Type B pancreatic cell (in vitro differentiated cells): ENCODE results near the gene CSTPP1. TPM values are rescaled to one million over a fixed set of nuclear protein-coding genes. Genes with fewer than 3 reads are reported as not detected.

Experiments used
- DNase-seq: peaks from one replicate; pipeline ENCODE4 v3.0.0; 2021; ENCODE audit warnings: mixed read lengths; ENCODE audit not compliant: unreplicated experiment; ENCODE audit errors: extremely low spot score
- H3K27ac Mint-ChIP-seq: 2 replicates; pipeline ENCODE4 v1.8.0; 2021; ENCODE audit warnings: mild to moderate bottlenecking, mixed read lengths
- H3K27me3 Mint-ChIP-seq: 2 replicates; pipeline ENCODE4 v1.8.0; 2021; ENCODE audit warnings: mixed read lengths
- H3K36me3 Mint-ChIP-seq: 2 replicates; pipeline ENCODE4 v1.8.0; 2021; ENCODE audit warnings: mixed read lengths
- H3K4me1 Mint-ChIP-seq: one replicate; pipeline ENCODE4 v1.8.0; 2021; ENCODE audit warnings: mixed read lengths; ENCODE audit not compliant: unreplicated experiment
- H3K4me3 Mint-ChIP-seq: 2 replicates; pipeline ENCODE4 v1.8.0; 2021; ENCODE audit warnings: mild to moderate bottlenecking, mixed read lengths
- H3K9me3 Mint-ChIP-seq: 2 replicates; pipeline ENCODE4 v1.8.0; 2021; ENCODE audit warnings: mixed read lengths
- total RNA-seq: library from RNA; stranded (reverse); gene quantifications from 2 replicates; pipeline ENCODE4 v1.2.1, GENCODE V29; 2021; ENCODE audit warnings: low replicate concordance
- TF ChIP-seq, protein P1 (sequence below): fragments of 200-600 bp; sonication (generic); conservative IDR thresholded peaks from 2 replicates; pipeline ENCODE4 v1.5.0; 2021; ENCODE audit warnings: antibody characterized with exemption, mild to moderate bottlenecking

The CSTPP1 gene
- total RNA-seq, 1 donor from 2014 or later: 44.4 TPM

DNA sequence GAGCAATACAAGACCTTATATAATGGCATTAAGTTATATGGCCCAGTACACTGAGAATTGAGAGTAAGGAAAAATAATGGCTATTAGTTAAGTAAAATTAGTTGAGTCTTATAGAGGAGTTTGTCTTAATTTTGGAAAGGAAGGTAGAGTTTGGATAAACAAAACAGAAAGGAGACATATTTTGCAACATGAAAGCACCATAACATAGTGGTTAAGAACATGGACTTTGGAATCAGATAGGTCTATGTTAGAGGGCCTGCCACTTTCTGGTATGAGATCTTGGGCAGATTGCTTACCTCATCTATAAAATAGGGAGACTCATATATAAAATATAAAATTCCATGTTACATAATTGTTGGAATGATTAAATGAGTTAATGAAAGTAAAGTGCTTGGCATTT lies 68.9 kb downstream of the CSTPP1 start:
- H3K36me3 Mint-ChIP-seq: peaks cover 9% of the 10 kb centered on the region
- TF ChIP-seq, protein P1, sequence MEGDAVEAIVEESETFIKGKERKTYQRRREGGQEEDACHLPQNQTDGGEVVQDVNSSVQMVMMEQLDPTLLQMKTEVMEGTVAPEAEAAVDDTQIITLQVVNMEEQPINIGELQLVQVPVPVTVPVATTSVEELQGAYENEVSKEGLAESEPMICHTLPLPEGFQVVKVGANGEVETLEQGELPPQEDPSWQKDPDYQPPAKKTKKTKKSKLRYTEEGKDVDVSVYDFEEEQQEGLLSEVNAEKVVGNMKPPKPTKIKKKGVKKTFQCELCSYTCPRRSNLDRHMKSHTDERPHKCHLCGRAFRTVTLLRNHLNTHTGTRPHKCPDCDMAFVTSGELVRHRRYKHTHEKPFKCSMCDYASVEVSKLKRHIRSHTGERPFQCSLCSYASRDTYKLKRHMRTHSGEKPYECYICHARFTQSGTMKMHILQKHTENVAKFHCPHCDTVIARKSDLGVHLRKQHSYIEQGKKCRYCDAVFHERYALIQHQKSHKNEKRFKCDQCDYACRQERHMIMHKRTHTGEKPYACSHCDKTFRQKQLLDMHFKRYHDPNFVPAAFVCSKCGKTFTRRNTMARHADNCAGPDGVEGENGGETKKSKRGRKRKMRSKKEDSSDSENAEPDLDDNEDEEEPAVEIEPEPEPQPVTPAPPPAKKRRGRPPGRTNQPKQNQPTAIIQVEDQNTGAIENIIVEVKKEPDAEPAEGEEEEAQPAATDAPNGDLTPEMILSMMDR: no peak
- peaks cover 47% of the 10 kb centered on the region for H3K4me1 Mint-ChIP-seq
- H3K9me3 Mint-ChIP-seq: no peaks in the 10 kb centered on the region
- no peak overlapping the region for H3K4me3 Mint-ChIP-seq
- H3K27ac Mint-ChIP-seq: no peak overlapping the region
- H3K27me3 Mint-ChIP-seq: no peaks in the 10 kb centered on the region
- DNase-seq: no peak

DNA sequence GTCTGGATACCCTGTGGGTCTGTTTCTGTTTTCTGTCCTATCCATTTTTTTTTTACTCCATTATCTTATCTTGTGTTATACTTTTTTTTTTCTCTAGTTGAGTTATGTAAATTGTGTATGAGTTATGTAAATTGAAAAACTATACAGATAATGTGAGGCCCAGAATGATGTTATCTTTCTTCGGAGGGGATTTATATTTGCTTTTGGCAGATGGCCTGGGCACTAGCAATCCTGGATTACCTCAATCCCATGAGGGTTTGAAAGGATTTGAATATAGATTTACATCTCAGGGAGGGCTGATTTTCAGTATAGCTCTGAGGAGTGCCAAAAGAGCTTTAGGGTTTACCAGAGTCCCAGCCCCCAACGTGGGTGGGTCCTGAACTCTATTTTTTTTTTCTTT lies 71.0 kb downstream of the CSTPP1 start:
- TF ChIP-seq, protein P1: no peak
- Mint-ChIP-seq H3K27me3 (no peaks in the 10 kb centered on the region), H3K9me3 (no peaks in the 10 kb centered on the region), H3K4me3 (no peak overlapping the region), H3K4me1 (peaks cover 29% of the 10 kb centered on the region), H3K36me3 (peaks cover 14% of the 10 kb centered on the region), H3K27ac (no peak overlapping the region)
- no peak for DNase-seq

DNA sequence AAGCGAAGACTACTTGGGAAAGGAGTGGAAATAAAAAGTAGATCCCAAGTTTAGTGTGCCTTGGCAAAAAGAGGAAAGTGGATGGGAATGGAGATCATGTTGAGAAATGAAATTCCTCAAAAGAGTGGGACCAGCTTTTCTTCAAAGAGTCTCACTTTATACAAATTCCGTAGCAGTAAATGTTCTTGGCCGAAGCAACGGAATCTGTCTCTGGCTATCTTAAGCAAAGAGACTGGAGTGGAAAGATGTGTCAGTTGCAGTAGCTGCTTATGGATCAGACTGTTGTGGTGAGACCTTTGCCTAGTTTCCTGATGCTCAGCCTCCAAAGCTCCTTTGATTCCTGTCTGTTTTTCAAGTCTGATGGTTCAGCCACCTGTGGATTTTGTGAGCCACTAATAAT lies 73.6 kb downstream of the CSTPP1 start:
- TF ChIP-seq, protein P1: no peak
- H3K27me3 Mint-ChIP-seq: no peaks in the 10 kb centered on the region
- peaks cover 8% of the 10 kb centered on the region for H3K4me1 Mint-ChIP-seq
- peaks cover 14% of the 10 kb centered on the region for H3K36me3 Mint-ChIP-seq
- no peaks in the 10 kb centered on the region for H3K9me3 Mint-ChIP-seq
- no peak overlapping the region for H3K4me3 Mint-ChIP-seq
- H3K27ac Mint-ChIP-seq: no peak overlapping the region
- no peak for DNase-seq

DNA sequence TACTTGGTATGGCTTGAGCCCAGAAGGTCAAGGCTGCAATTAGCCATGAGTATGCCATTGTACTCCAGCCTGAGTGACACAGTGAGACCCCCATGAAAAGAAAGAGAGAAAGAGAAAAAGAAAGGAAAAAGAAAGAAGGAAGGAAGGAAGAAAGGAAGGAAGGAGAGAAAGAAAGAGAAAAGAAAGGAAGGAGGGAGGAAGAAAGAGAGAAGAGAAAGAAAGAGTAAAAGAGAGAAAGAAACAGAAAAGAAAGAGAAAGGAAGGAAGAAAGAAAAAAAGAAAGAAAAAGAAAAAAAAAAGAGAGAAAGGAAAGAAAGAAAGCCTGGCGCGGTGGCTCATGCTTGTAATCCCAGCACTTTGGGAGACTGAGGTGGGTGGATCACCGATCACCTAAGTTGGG lies 77.5 kb downstream of the CSTPP1 start:
- no peaks in the 10 kb centered on the region for H3K27me3 Mint-ChIP-seq
- TF ChIP-seq, protein P1: no peak
- no peak for DNase-seq
- H3K4me1 Mint-ChIP-seq: no peaks in the 10 kb centered on the region
- H3K9me3 Mint-ChIP-seq: no peaks in the 10 kb centered on the region
- no peak overlapping the region for H3K4me3 Mint-ChIP-seq
- H3K36me3 Mint-ChIP-seq: peaks cover 16% of the 10 kb centered on the region
- no peak overlapping the region for H3K27ac Mint-ChIP-seq

DNA sequence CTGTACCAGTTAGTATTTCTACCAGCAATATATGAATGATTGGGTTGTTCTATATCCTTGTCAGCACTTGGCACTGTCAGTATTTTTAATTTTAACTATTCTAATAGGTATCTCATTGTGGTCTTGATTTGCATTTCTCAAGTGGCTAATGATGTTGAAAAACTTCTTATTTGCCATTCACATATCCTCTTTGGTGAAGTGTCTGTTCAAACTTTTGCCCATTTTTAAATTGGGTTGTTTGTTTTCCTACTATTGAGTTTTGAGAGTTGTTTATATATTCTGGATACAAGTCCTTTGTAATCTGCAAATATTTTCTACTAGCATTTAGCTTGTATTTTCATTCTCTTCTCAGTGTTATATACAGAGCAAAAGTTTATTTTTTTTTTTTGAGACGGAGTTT lies 82.1 kb downstream of the CSTPP1 start:
- peaks cover 4% of the 10 kb centered on the region for H3K36me3 Mint-ChIP-seq
- no peaks in the 10 kb centered on the region for H3K27me3 Mint-ChIP-seq
- no peaks in the 10 kb centered on the region for H3K9me3 Mint-ChIP-seq

More for the DNA sequence above, 82.1 kb downstream of the CSTPP1 start:
- TF ChIP-seq, protein P1: no peak
- no peak overlapping the region for H3K4me3 Mint-ChIP-seq
- DNase-seq: no peak
- no peak overlapping the region for H3K27ac Mint-ChIP-seq
- H3K4me1 Mint-ChIP-seq: peaks cover 30% of the 10 kb centered on the region
